Upper lobe of right lung (tissue), 1 donor: Measurements from ENCODE around the gene POLA2. TPM values are rescaled to one million over a fixed set of nuclear protein-coding genes. Genes with fewer than 3 reads are reported as not detected.
"Not testable (repeated sequence)": the region's sequence is repeated elsewhere in the genome, so short reads cannot be mapped to it uniquely, and the experiment has no call there.

Source experiments
- ATAC-seq: fragments of 200-7000 bp; cut with Tn5 transposase; one replicate; pipeline ENCODE4 v1.9.1; 2020; ENCODE audit warnings: mild to moderate bottlenecking, moderate library complexity
- DNase-seq: peaks from one replicate; pipeline ENCODE4 v3.0.0-alpha.2; 2020
- H3K27ac ChIP-seq: fragments of 200-600 bp; one replicate; pipeline ENCODE4 v1.8.0; 2022
- H3K27me3 ChIP-seq: fragments of 200-600 bp; one replicate; pipeline ENCODE4 v1.8.0; 2022; ENCODE audit warnings: mild to moderate bottlenecking
- H3K36me3 ChIP-seq: fragments of 200-600 bp; one replicate; pipeline ENCODE4 v1.8.0; 2022
- H3K4me1 ChIP-seq: fragments of 200-600 bp; one replicate; pipeline ENCODE4 v1.8.0; 2022
- H3K4me3 ChIP-seq: fragments of 200-600 bp; one replicate; pipeline ENCODE4 v1.8.0; 2022; ENCODE audit warnings: mild to moderate bottlenecking
- H3K9me3 ChIP-seq: fragments of 200-600 bp; one replicate; pipeline ENCODE4 v1.8.0; 2022
- CTCF ChIP-seq: fragments of 200-600 bp; IDR thresholded peaks from one replicate; pipeline ENCODE4 v1.8.0; 2022; ENCODE audit warnings: antibody characterized with exemption
- intact Hi-C: fragments of 100-400 bp; cut with DNase I; formaldehyde crosslinking; loops from one replicate; pipeline ENCODE4 v1.11.0; 2022
- total RNA-seq: library from RNA; stranded (reverse); fragmentation: NEBNext Ultra II Directional; extraction: Animal tissue kit (Norgen Biotek cat#: 25700); gene quantifications from one replicate; pipeline ENCODE4 v1.2.1, GENCODE V29; 2021
- donor health status: DM: no; HTN: yes; CAD: no; lungs with severe emphysema.

The POLA2 gene
- total RNA-seq, 1 donor from 2014 or later = 9.5 TPM

- Histone ChIP-seq H3K9me3 (no peaks in the 10 kb centered on the region), H3K4me1 (no peaks in the 10 kb centered on the region), H3K27ac (no peak overlapping the region), H3K36me3 (no peaks in the 10 kb centered on the region), H3K27me3 (no peaks in the 10 kb centered on the region), H3K4me3 (no peak overlapping the region)
- ATAC-seq (no peak), DNase-seq (no peak)
- intact Hi-C loops = no loop called here
- no peak for TF ChIP-seq CTCF
Observed at GRCh38 chr11:65246506-65246905, 15.3 kb upstream of the POLA2 start.

GRCh38 chr11:65248184-65248710 lies 13.5 kb upstream of the POLA2 start:
- H3K9me3 ChIP-seq, DNase-seq, H3K27ac ChIP-seq, intact Hi-C loops, ATAC-seq, H3K4me3 ChIP-seq, H3K27me3 ChIP-seq, H3K36me3 ChIP-seq, H3K4me1 ChIP-seq: not testable (repeated sequence)

- ATAC-seq (no peak), DNase-seq (no peak)
- TF ChIP-seq CTCF = no peak
- H3K4me3 ChIP-seq = no peak overlapping the region
- no peak overlapping the region for H3K27ac ChIP-seq
- H3K27me3 ChIP-seq = no peaks in the 10 kb centered on the region
- no peaks in the 10 kb centered on the region for H3K9me3 ChIP-seq
- no peaks in the 10 kb centered on the region for H3K36me3 ChIP-seq
- intact Hi-C loops = no loop called here
- H3K4me1 ChIP-seq = no peaks in the 10 kb centered on the region
Observed at GRCh38 chr11:65251476-65251875, 10.3 kb upstream of the POLA2 start.

- ATAC-seq (no peak), DNase-seq (peak; percentile 16)
- intact Hi-C loops = no loop called here
- no peaks in the 10 kb centered on the region for H3K27me3 ChIP-seq
- H3K27ac ChIP-seq = no peak overlapping the region
- TF ChIP-seq CTCF = no peak
- H3K4me1 ChIP-seq = no peaks in the 10 kb centered on the region
- H3K4me3 ChIP-seq = no peak overlapping the region
- H3K36me3 ChIP-seq = no peaks in the 10 kb centered on the region
- H3K9me3 ChIP-seq = no peaks in the 10 kb centered on the region
Observed at GRCh38 chr11:65254724-65255123, 7.0 kb upstream of the POLA2 start.

GRCh38 chr11:65258988-65259387 lies 2.8 kb upstream of the POLA2 start:
- DNase-seq (no peak), ATAC-seq (no peak)
- no peak for TF ChIP-seq CTCF
- H3K36me3 ChIP-seq = no peaks in the 10 kb centered on the region
- intact Hi-C loops = no loop called here
- H3K27me3 ChIP-seq = no peaks in the 10 kb centered on the region
- H3K9me3 ChIP-seq = no peaks in the 10 kb centered on the region
- H3K4me3 ChIP-seq = no peak overlapping the region
- peaks cover 7% of the 10 kb centered on the region for H3K4me1 ChIP-seq
- no peak overlapping the region for H3K27ac ChIP-seq

GRCh38 chr11:65260302-65260701 lies 1.5 kb upstream of the POLA2 start:
- intact Hi-C loops = no loop called here
- ATAC-seq = no peak
- no peak overlapping the region for H3K4me3 ChIP-seq
- peaks cover 7% of the 10 kb centered on the region for H3K4me1 ChIP-seq
- no peak for TF ChIP-seq CTCF
- H3K36me3 ChIP-seq = no peaks in the 10 kb centered on the region
- no peak overlapping the region for H3K27ac ChIP-seq
- DNase-seq = no peak
- no peaks in the 10 kb centered on the region for H3K9me3 ChIP-seq
- no peaks in the 10 kb centered on the region for H3K27me3 ChIP-seq
